Stomach (tissue), 4 donors: ENCODE measurements around the gene MTMR12.

Source experiments
- EP300 ChIP-seq: sonication (generic); formaldehyde crosslinking; IDR thresholded peaks from one replicate; pipeline ENCODE4 v1.6.1; 2017; ENCODE audit warnings: antibody characterized with exemption
- POLR2A ChIP-seq, 4 donors: fragments of 450-650 bp; IDR thresholded peaks; one replicate each; pipeline ENCODE4 v1.6.1; 2016; ENCODE audit warnings: antibody characterized with exemption in 4 of 4, control low read depth in 2 of 4, mild to moderate bottlenecking in 1 of 4, moderate library complexity in 1 of 4
- POLR2AphosphoS5 ChIP-seq, 3 donors: sonication (generic); formaldehyde crosslinking; IDR thresholded peaks; one replicate each; pipeline ENCODE4 v1.6.1; 2016; ENCODE audit warnings: antibody characterized with exemption in 3 of 3
- TF ChIP-seq, protein P1 (sequence below), 7 experiments: fragments of 450-650 bp in 4 of 7; fragments of 200-600 bp in 3 of 7; sonication (generic) in 3 of 7; IDR thresholded peaks; one replicate each; pipeline ENCODE4 v1.5.1; 2016 to 2019; ENCODE audit warnings: antibody characterized with exemption in 7 of 7, control low read depth in 2 of 7, mild to moderate bottlenecking in 1 of 7

- TF ChIP-seq, protein P1, sequence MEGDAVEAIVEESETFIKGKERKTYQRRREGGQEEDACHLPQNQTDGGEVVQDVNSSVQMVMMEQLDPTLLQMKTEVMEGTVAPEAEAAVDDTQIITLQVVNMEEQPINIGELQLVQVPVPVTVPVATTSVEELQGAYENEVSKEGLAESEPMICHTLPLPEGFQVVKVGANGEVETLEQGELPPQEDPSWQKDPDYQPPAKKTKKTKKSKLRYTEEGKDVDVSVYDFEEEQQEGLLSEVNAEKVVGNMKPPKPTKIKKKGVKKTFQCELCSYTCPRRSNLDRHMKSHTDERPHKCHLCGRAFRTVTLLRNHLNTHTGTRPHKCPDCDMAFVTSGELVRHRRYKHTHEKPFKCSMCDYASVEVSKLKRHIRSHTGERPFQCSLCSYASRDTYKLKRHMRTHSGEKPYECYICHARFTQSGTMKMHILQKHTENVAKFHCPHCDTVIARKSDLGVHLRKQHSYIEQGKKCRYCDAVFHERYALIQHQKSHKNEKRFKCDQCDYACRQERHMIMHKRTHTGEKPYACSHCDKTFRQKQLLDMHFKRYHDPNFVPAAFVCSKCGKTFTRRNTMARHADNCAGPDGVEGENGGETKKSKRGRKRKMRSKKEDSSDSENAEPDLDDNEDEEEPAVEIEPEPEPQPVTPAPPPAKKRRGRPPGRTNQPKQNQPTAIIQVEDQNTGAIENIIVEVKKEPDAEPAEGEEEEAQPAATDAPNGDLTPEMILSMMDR (IDR thresholded peaks at IDR 0.05) = no peak
- TF ChIP-seq POLR2AphosphoS5 (IDR thresholded peaks at IDR 0.05) (no peak), POLR2A (IDR thresholded peaks at IDR 0.05) (no peak), EP300 (no peak)
Observed at GRCh38 chr5:32290922-32291321, 21.8 kb downstream of the MTMR12 start.
